ENCODE results near the gene BAAT.

DNA sequence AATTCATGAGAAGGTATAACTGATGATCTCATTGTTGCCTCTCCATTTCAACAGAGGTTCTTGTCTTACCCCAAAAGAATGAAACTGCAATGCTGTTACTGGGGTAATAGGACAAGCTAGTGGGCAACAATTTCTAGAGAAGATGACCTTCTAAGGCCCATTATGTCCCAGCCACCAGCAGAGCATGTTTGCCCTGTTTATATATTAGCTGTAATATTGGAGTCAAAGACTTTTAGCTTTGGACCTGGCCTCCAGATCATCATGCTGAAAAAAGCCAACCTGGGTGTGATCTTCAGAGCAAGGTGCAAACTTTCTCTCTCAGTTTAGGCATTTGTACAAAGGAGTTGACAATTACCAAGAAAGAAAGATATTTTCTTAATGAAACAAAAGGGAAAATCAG lies 47.4 kb upstream of the BAAT start:
- TF ChIP-seq POLR2A (IDR thresholded peaks at IDR 0.05; ENCODE audit: low read depth, low read length), result no peak
- no peak for TF ChIP-seq TAF1 (IDR thresholded peaks at IDR 0.05; ENCODE audit: low read depth, low read length)
- TF ChIP-seq POLR2AphosphoS5 (IDR thresholded peaks at IDR 0.05; ENCODE audit: low read depth, low read length), result no peak
- TF ChIP-seq SPI1 (IDR thresholded peaks at IDR 0.05; ENCODE audit: low read depth, low read length), result no peak
- TF ChIP-seq POU2F2 (IDR thresholded peaks at IDR 0.05; ENCODE audit: low read depth, low read length), result no peak
- TF ChIP-seq PAX5 (IDR thresholded peaks at IDR 0.05; ENCODE audit: insufficient read depth, low read length, severe bottlenecking), result no peak
